ENCODE data around the gene TP53BP1. TPM values are rescaled to one million over a fixed set of nuclear protein-coding genes. Genes with fewer than 3 reads are reported as not detected.

The TP53BP1 gene
- total RNA-seq, 1 donor, result 94.1 TPM

DNA sequence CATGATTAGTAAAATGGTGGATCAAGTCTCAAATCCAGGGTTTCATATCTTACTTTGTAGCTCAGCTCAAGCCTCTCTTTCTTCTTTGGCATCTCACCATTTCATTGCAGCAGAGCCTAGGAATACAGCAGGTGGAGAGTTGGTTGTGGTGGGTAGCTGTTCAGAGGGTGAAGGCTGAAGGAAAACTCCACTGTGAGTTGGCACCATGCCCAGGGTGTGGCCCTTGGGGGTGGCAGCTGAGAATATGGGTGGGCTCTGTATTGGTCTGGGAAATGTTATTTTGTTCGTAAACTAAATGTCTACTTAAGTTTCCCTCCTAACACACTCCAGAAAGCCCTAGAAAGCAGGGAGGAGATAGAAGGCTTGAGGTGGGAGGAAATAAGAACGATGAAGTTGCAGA lies 22.8 kb upstream of the TP53BP1 start:
- no peak overlapping the region for H3K4me3 ChIP-seq (ENCODE audit: low read depth, low read length)
- TF ChIP-seq, protein P1, sequence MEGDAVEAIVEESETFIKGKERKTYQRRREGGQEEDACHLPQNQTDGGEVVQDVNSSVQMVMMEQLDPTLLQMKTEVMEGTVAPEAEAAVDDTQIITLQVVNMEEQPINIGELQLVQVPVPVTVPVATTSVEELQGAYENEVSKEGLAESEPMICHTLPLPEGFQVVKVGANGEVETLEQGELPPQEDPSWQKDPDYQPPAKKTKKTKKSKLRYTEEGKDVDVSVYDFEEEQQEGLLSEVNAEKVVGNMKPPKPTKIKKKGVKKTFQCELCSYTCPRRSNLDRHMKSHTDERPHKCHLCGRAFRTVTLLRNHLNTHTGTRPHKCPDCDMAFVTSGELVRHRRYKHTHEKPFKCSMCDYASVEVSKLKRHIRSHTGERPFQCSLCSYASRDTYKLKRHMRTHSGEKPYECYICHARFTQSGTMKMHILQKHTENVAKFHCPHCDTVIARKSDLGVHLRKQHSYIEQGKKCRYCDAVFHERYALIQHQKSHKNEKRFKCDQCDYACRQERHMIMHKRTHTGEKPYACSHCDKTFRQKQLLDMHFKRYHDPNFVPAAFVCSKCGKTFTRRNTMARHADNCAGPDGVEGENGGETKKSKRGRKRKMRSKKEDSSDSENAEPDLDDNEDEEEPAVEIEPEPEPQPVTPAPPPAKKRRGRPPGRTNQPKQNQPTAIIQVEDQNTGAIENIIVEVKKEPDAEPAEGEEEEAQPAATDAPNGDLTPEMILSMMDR (IDR thresholded peaks at IDR 0.05; ENCODE audit: insufficient read depth, low read depth, low read length), result no peak
- DNase-seq (ENCODE audit: low read depth), result no peak

DNA sequence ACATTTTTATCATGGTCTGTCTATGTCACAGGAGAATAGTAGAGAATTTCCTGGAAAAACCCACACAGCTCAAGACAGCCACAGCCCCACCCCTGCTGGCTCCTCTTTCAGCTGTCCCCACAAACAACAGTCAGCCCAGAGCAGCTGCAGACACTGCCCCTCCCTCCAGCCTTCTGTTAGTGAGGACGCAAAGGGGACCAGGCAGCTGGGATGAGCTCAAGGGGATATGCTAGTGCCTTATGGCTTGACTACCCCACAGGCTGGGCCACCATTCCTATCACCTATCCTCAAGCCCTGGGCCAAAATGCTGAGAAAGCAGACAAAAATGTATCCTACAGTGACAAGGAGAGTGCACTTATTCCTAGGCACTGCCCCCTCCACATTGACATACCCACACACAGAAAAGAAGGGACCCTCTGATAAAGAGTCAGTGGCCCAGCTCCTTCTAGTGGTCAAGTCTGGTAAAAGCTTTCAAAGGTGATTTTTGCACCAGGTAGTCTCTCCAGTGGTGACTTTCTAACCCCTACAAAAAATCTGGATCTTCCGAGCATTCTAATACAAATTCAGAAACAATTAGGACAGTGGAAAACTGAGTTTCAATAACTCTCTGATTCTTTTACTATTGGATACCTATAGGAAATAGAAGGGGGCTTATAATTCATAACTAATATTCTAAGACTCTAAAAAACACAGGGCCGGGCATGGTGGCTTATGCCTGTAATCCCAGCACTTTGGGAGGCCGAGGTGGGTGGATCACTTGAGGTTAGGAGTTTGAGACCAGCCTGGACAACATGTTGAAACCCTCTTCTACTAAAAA lies 21.5 kb upstream of the TP53BP1 start:
- peak; percentile 49 for DNase-seq (ENCODE audit: low read depth)
- H3K4me3 ChIP-seq (ENCODE audit: low read depth, low read length), result no peak overlapping the region
- TF ChIP-seq, protein P1 (IDR thresholded peaks at IDR 0.05; ENCODE audit: insufficient read depth, low read depth, low read length), result peak; percentile 77

DNA sequence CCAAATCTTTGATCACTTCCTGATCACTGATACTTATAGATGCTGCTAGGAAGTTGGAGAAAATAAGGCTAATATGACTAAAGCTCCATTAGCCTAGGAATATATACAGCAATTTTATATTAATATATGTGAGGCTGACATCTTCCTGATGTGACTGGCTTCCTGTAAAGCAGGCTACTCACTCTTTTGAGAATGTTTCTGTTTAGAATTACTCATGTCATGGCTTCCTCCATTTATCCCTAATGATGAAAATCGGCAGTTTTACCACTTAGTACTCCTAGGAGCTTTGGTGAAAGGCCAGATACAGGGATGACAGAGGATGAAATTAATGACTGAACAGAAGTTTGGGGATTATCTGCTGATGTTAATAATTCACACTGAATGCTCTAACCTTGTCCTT lies 20.6 kb upstream of the TP53BP1 start:
- TF ChIP-seq, protein P1 (IDR thresholded peaks at IDR 0.05; ENCODE audit: insufficient read depth, low read depth, low read length), result no peak
- no peak overlapping the region for H3K4me3 ChIP-seq (ENCODE audit: low read depth, low read length)
- no peak for DNase-seq (ENCODE audit: low read depth)

DNA sequence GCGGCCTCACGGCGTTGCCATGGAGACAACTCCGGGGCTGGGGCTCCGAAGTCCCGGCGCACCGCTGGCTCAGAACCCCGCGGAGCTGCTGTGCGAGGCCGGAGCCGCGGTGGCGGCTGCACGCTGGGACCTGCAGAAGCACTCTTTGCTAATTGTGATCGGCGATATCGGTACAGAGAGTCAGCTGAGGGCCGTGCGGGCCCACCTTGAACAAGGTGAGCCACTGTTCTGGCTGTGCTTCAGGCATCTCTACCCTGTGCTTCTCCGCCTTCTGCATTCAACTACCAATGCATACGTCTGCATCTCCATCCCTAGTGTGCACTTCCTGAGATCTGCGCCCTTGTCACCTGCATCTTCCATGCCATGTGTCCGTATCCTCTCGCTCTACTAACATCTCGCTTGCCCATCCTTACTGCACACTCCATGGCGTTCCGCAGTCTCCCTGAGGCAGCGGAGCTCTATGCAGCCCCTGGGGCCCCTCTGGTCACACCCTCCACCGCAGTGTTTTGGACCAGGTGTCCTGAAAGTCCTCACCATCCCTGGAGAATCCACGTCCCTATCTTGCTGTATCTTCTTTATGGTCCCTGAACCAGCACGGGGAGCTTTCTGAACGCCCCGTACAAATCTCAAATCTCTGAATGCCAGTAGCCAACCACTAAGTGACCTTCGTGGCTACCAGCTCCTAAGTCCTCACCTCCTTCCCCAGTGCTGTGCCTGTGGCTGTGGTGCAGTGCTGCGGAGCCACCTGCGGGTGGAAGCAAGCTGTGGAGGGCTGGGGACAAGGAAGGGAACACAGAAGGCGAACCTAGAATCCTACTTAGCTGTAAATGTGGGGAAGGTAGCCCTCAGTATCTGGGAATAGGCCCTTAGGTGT lies 18.3 kb upstream of the TP53BP1 start:
- TF ChIP-seq, protein P1 (IDR thresholded peaks at IDR 0.05; ENCODE audit: insufficient read depth, low read depth, low read length), result peak; percentile 33
- no peak for DNase-seq (ENCODE audit: low read depth)
- peak overlapping the region; percentile 64 for H3K4me3 ChIP-seq (ENCODE audit: low read depth, low read length)

DNA sequence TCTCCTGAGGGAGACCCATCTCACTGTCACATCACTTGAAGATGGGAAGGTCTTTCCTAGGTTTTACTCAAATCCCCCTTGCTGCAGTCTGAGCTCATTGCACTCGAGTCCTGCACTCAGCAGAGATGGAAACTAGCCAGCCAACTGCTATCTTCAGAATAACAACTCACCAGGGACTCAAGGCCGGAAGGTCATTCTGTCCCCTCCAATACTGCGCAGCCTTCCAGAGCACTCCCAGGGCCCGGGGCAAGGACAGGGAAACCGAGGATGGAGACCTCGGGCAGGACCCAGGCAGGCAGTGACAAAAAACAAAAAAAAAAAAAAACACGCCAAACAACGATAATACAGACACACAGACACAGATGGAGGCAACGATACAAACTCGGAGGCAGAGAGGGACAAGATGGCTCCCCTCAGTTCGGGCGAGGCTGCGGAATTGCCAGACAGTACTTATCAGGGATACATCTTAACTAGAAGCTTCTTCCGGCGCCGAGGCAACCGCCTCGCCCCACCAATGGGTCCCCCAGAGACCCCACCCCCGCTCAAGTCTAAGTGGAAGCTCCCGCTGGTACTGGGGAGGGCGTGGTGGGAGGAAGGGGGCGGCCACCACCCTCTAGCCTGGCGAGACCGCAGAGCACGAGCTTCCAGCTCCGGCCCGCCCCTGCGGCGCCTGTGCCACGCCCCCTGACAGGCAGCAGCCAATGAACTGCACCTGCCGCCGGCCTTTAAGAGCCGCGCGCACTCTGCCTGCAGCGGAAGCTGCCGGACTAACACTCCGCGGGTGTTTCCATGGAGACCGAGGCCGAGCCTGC lies 17.4 kb upstream of the TP53BP1 start:
- peak overlapping the region; percentile 67 for H3K4me3 ChIP-seq (ENCODE audit: low read depth, low read length)
- TF ChIP-seq, protein P1 (IDR thresholded peaks at IDR 0.05; ENCODE audit: insufficient read depth, low read depth, low read length), result peak; percentile 44
- peak; percentile 99 for DNase-seq (ENCODE audit: low read depth)

DNA sequence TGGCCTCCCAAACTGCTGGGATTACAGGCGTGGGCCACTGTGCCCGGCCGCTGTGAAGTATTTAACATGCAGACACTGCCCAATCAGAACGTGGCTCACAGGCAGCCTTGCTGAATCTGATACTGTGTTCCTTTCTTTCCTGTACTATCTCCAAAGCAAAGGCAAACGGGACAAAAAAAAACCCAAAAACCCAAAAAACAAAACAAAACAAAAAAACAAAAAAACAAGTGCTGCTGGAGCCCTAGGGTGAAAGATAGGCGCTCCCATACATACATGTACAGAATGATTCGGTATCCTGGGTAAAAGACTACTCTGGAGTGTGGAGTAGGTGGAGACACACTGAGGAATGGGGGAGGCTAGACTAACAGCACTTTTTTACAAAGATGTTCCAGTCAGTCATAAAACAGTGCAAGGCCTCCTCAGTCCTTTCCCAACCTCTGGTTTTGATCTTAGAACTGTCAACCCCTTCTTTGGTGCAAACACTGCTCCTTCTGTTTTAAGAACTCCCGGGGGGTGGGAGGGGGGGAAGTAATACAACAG lies 16.8 kb upstream of the TP53BP1 start:
- peak; percentile 63 for DNase-seq (ENCODE audit: low read depth)
- H3K4me3 ChIP-seq (ENCODE audit: low read depth, low read length), result peak overlapping the region; percentile 67
- TF ChIP-seq, protein P1 (IDR thresholded peaks at IDR 0.05; ENCODE audit: insufficient read depth, low read depth, low read length), result no peak

Data from fibroblast of villous mesenchyme (primary cell).